Astrocyte (in vitro differentiated cells and primary cell): ENCODE data around the gene TRPM4. TPM values are rescaled to one million over a fixed set of nuclear protein-coding genes. Genes with fewer than 3 reads are reported as not detected.

Experiments
- DNase-seq: peaks from one replicate; pipeline ENCODE4 v3.0.0-alpha.2; 2010; ENCODE audit warnings: low read depth
- FAIRE-seq: peaks from 2 replicates; lab custom pipeline; 2011; peaks lifted over from hg19 to GRCh38; lab: Jason Lieb, UNC
- H2AFZ ChIP-seq: 2 replicates; pipeline ENCODE4 v1.6.0; 2012; ENCODE audit warnings: low read depth, low read length, inconsistent platforms
- H3K27ac ChIP-seq: 2 replicates; pipeline ENCODE4 v1.5.1; 2011; ENCODE audit warnings: low read depth, low read length, inconsistent platforms
- H3K27me3 ChIP-seq: 2 replicates; pipeline ENCODE4 v1.6.0; 2011; ENCODE audit warnings: low read length, inconsistent platforms; ENCODE audit not compliant: insufficient read depth
- H3K36me3 ChIP-seq: 2 replicates; pipeline ENCODE4 v1.5.1; 2011; ENCODE audit warnings: low read length, inconsistent platforms; ENCODE audit not compliant: insufficient read depth
- H3K4me1 ChIP-seq: 2 replicates; pipeline ENCODE4 v1.5.1; 2011; ENCODE audit warnings: low read length, inconsistent platforms; ENCODE audit not compliant: insufficient read depth
- H3K4me2 ChIP-seq: 2 replicates; pipeline ENCODE4 v1.6.0; 2012; ENCODE audit warnings: low read length, inconsistent platforms
- H3K4me3 ChIP-seq: 2 replicates; pipeline ENCODE4 v1.5.1; 2011; ENCODE audit warnings: low read depth, mild to moderate bottlenecking, low read length, inconsistent platforms; ENCODE audit not compliant: insufficient read depth
- H3K79me2 ChIP-seq: 2 replicates; pipeline ENCODE4 v1.6.0; 2012; ENCODE audit warnings: mild to moderate bottlenecking, low read length, inconsistent platforms; ENCODE audit not compliant: insufficient read depth
- H3K9ac ChIP-seq: 2 replicates; pipeline ENCODE4 v1.6.0; 2012; ENCODE audit warnings: mild to moderate bottlenecking, low read length, inconsistent platforms
- H3K9me3 ChIP-seq: 2 replicates; pipeline ENCODE4 v1.5.1; 2012; ENCODE audit warnings: low read depth, mild to moderate bottlenecking, low read length, inconsistent platforms; ENCODE audit not compliant: insufficient read depth
- H4K20me1 ChIP-seq: 2 replicates; pipeline ENCODE4 v1.6.0; 2012; ENCODE audit warnings: low read length, inconsistent platforms; ENCODE audit not compliant: insufficient read depth
- H3K27ac Mint-ChIP-seq: one replicate; pipeline ENCODE4 v1.8.0; 2021; ENCODE audit warnings: mild to moderate bottlenecking, mixed read lengths; ENCODE audit not compliant: unreplicated experiment
- H3K27me3 Mint-ChIP-seq: one replicate; pipeline ENCODE4 v1.8.0; 2021; ENCODE audit warnings: low read depth, mixed read lengths; ENCODE audit not compliant: unreplicated experiment
- H3K36me3 Mint-ChIP-seq: one replicate; pipeline ENCODE4 v1.8.0; 2021; ENCODE audit warnings: low read depth, mixed read lengths; ENCODE audit not compliant: unreplicated experiment
- H3K4me1 Mint-ChIP-seq: one replicate; pipeline ENCODE4 v1.8.0; 2021; ENCODE audit warnings: low read depth, mixed read lengths; ENCODE audit not compliant: unreplicated experiment
- H3K4me3 Mint-ChIP-seq: one replicate; pipeline ENCODE4 v1.8.0; 2021; ENCODE audit warnings: mild to moderate bottlenecking, moderate library complexity, mixed read lengths; ENCODE audit not compliant: unreplicated experiment
- H3K9me3 Mint-ChIP-seq: one replicate; pipeline ENCODE4 v1.8.0; 2021; ENCODE audit warnings: mild to moderate bottlenecking, mixed read lengths; ENCODE audit not compliant: unreplicated experiment
- EZH2 ChIP-seq: IDR thresholded peaks from 2 replicates; pipeline ENCODE4 v1.6.1; 2012; ENCODE audit warnings: mild to moderate bottlenecking, low read length, inconsistent platforms; ENCODE audit not compliant: insufficient read depth
- total RNA-seq: library from RNA; stranded (reverse); gene quantifications from 2 replicates; pipeline ENCODE4 v1.2.1, GENCODE V29; 2021
- TF ChIP-seq, protein P1 (sequence below): IDR thresholded peaks from 2 replicates; pipeline ENCODE4 v1.5.1; 2011; ENCODE audit warnings: low read depth, mild to moderate bottlenecking, inconsistent platforms, low read length, moderate library complexity; ENCODE audit not compliant: insufficient read depth

TRPM4 gene
- total RNA-seq, 1 donor from 2014 or later: 26.3 TPM

DNA sequence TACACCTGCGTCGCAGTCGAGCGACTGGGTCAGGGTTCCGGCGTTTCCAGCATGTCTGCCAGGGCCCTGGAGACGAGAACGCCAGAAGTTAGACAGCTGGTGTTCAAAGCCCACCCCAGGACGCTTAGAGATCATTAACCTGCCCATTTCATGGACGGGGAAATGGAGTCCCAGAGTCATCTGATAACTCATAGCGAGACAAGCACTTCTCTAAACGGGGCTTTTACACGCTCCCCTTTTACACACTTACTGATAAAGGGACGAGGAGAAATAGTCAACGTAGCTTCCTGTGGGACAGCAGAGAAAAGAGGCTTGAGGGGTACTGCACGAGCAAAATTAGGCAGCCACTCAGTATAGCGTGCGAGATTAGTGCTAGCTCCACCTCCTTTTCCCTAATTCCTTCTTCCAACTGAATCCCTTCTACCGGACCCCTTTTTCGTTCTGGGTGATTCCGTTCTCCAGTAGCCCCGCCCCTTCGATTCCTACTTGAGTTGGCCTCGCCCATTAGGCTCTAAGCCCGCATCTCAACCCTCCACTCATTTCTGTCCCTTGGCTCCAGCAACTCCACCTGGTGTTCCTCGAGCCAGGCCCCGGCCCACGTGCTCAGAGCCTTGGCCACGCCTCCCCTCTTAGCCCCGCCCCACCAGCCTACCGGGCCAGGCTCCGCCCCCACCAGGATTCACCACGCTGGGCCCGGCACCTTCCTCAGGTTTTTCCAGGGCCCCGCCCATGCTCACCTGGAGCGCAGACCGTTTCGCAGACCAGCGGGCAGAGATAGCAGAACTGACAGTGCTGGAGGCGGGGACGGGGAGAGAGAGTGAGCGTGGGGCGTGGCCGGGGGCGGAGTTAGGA lies 6.1 kb upstream of the TRPM4 start:
- no peak for TF ChIP-seq EZH2
- TF ChIP-seq, protein P1, sequence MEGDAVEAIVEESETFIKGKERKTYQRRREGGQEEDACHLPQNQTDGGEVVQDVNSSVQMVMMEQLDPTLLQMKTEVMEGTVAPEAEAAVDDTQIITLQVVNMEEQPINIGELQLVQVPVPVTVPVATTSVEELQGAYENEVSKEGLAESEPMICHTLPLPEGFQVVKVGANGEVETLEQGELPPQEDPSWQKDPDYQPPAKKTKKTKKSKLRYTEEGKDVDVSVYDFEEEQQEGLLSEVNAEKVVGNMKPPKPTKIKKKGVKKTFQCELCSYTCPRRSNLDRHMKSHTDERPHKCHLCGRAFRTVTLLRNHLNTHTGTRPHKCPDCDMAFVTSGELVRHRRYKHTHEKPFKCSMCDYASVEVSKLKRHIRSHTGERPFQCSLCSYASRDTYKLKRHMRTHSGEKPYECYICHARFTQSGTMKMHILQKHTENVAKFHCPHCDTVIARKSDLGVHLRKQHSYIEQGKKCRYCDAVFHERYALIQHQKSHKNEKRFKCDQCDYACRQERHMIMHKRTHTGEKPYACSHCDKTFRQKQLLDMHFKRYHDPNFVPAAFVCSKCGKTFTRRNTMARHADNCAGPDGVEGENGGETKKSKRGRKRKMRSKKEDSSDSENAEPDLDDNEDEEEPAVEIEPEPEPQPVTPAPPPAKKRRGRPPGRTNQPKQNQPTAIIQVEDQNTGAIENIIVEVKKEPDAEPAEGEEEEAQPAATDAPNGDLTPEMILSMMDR: no peak
- Mint-ChIP-seq H3K36me3 (peaks cover 9% of the 10 kb centered on the region), H3K4me1 (no peaks in the 10 kb centered on the region), H3K9me3 (peaks cover 19% of the 10 kb centered on the region), H3K27me3 (peaks cover 38% of the 10 kb centered on the region), H3K27ac (peak overlapping the region; percentile 69), H3K4me3 (peak overlapping the region; percentile 80)
- H3K27me3 ChIP-seq: peaks cover 2% of the 10 kb centered on the region
- peak overlapping the region; percentile 97 for H3K4me2 ChIP-seq
- H3K4me1 ChIP-seq: peaks cover 8% of the 10 kb centered on the region
- H4K20me1 ChIP-seq: no peaks in the 10 kb centered on the region
- no peak overlapping the region for H3K27ac ChIP-seq
- DNase-seq: no peak
- peak overlapping the region; percentile 83 for H3K4me3 ChIP-seq
- H3K79me2 ChIP-seq: no peaks in the 10 kb centered on the region
- no peak overlapping the region for H3K9ac ChIP-seq
- H2AFZ ChIP-seq: no peak overlapping the region
- H3K9me3 ChIP-seq: no peaks in the 10 kb centered on the region
- no peak for FAIRE-seq
- H3K36me3 ChIP-seq: no peaks in the 10 kb centered on the region

DNA sequence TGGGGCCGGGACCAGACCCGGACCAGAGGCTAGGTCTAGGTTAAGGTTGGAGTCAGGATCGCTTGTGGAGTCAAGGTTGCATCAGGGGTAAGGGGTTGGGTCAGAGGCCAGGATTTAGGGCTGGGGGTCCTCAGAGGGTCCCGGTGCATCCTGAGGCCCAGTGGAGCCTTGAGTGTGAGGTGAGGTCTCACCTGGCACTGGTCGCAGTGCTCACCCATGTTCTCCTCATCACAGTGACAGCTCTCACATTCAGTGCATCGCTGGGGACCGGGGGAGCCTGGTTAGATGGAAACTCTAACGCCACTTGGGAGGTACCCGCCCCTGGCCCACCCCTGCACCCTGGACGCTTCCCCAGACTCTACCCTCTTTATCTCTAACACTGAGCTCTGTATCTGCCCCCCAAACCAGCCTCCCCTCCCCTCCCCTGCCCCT lies 5.5 kb upstream of the TRPM4 start:
- H3K9ac ChIP-seq: no peak overlapping the region
- H3K4me1 ChIP-seq: peaks cover 8% of the 10 kb centered on the region
- H3K36me3 ChIP-seq: no peaks in the 10 kb centered on the region
- Mint-ChIP-seq H3K27me3 (peaks cover 38% of the 10 kb centered on the region), H3K36me3 (peaks cover 9% of the 10 kb centered on the region), H3K9me3 (peaks cover 19% of the 10 kb centered on the region), H3K4me1 (no peaks in the 10 kb centered on the region), H3K4me3 (no peak overlapping the region), H3K27ac (no peak overlapping the region)
- H4K20me1 ChIP-seq: no peaks in the 10 kb centered on the region
- no peak for DNase-seq
- H3K9me3 ChIP-seq: no peaks in the 10 kb centered on the region
- no peak overlapping the region for H2AFZ ChIP-seq
- H3K79me2 ChIP-seq: no peaks in the 10 kb centered on the region
- FAIRE-seq: no peak
- H3K4me2 ChIP-seq: no peak overlapping the region
- no peak overlapping the region for H3K4me3 ChIP-seq
- H3K27ac ChIP-seq: no peak overlapping the region
- H3K27me3 ChIP-seq: peaks cover 2% of the 10 kb centered on the region
- no peak for TF ChIP-seq EZH2
- TF ChIP-seq, protein P1: no peak
